K562 (cell line): ENCODE data around the gene INTS6. TPM values are rescaled to one million over a fixed set of nuclear protein-coding genes. Genes with fewer than 3 reads are reported as not detected.

Experiments
- ATAC-seq: fragments of 200-7000 bp; cut with Tn5 transposase; 3 replicates; pipeline ENCODE4 v1.9.1; 2020; ENCODE audit warnings: moderate library complexity
- BruUV-seq: library from RNA; stranded (reverse); fragments of 400-500 nt; replicated peaks from 2 replicates; lab custom pipeline; 2021; lab: Mats Ljungman, UMichigan
- CTCF ChIA-PET: fragments of 300-600 bp; formaldehyde crosslinking; extraction: SDS; loops from one replicate; lab custom pipeline; 2021; ENCODE audit warnings: low intra/inter-chr PET ratio; lab: Yijun Ruan, JAX
- POLR2A ChIA-PET: fragments of 300-600, 350-650 bp; sonication (Branson Sonifier 250); formaldehyde crosslinking; extraction: SDS; loops from one replicate; lab custom pipeline; 2021; ENCODE audit warnings: antibody characterized with exemption, inconsistent platforms; lab: Yijun Ruan, JAX
- DNase-seq, 4 experiments: peaks; one replicate each; pipeline versions ENCODE4 v3.0.0 to v3.0.0-alpha.2; 2011 to 2018; ENCODE audit warnings: low spot score in 3 of 4, mixed read lengths in 3 of 4; ENCODE audit errors: extremely low read depth in 1 of 4
- FAIRE-seq: peaks from 2 replicates; lab custom pipeline; 2011; peaks lifted over from hg19 to GRCh38; lab: Jason Lieb, UNC
- H2AFZ ChIP-seq: 2 replicates; pipeline ENCODE4 v1.6.0; 2011; ENCODE audit warnings: low read depth, low read length, control low read depth, inconsistent platforms
- H3K27ac ChIP-seq: fragments of 200-600 bp; 3 replicates; pipeline ENCODE4 v1.8.0; 2011; ENCODE audit warnings: low read depth, mild to moderate bottlenecking, control low read depth, inconsistent platforms, low read length, moderate library complexity, mixed read lengths; ENCODE audit errors: extremely low read depth
- H3K27me3 ChIP-seq, 2 experiments: fragments of 300-600 bp in 1 of 2; 2 replicates in 1 of 2; 3 replicates in 1 of 2; pipeline versions ENCODE4 v1.6.0 to v1.8.0; 2011; ENCODE audit warnings: inconsistent platforms in 2 of 2, low read length in 2 of 2, mild to moderate bottlenecking in 1 of 2, mixed read lengths in 1 of 2, moderate library complexity in 1 of 2; ENCODE audit not compliant: control insufficient read depth in 2 of 2, insufficient read depth in 2 of 2
- H3K36me3 ChIP-seq: fragments of 300-600 bp; 3 replicates; pipeline ENCODE4 v1.8.0; 2011; ENCODE audit warnings: mild to moderate bottlenecking, low read length, inconsistent platforms; ENCODE audit not compliant: control insufficient read depth, insufficient read depth
- H3K4me1 ChIP-seq, 2 experiments: fragments of 200-600 bp in 1 of 2; replicated peaks in 1 of 2; 2 replicates in 1 of 2; 3 replicates in 1 of 2; pipeline versions ENCODE4 v1.5.1 to v1.8.0; 2011; ENCODE audit warnings: inconsistent platforms in 2 of 2, low read length in 2 of 2, mild to moderate bottlenecking in 1 of 2, mixed read lengths in 1 of 2, moderate library complexity in 1 of 2; ENCODE audit not compliant: control insufficient read depth in 2 of 2, insufficient read depth in 2 of 2
- H3K4me2 ChIP-seq: 2 replicates; pipeline ENCODE4 v1.6.1; 2011; ENCODE audit warnings: low read length, control low read depth, inconsistent platforms, mixed read lengths; ENCODE audit not compliant: insufficient read depth
- H3K4me3 ChIP-seq: fragments of 200-600 bp; sonication (generic), shearing (Covaris generic); 2 replicates; pipeline ENCODE4 v1.5.1; 2016; ENCODE audit warnings: control low read depth, inconsistent platforms
- H3K79me2 ChIP-seq: fragments of 200-600 bp; 3 replicates; pipeline ENCODE4 v1.8.0; 2011; ENCODE audit warnings: low read length, inconsistent platforms; ENCODE audit not compliant: control insufficient read depth, insufficient read depth
- H3K9ac ChIP-seq, 2 experiments: 2 replicates each; pipeline versions ENCODE4 v1.6.0 to v1.6.1; 2011; ENCODE audit warnings: low read depth in 2 of 2, low read length in 2 of 2, control low read depth in 1 of 2, inconsistent platforms in 1 of 2, mild to moderate bottlenecking in 1 of 2, mixed read lengths in 1 of 2; ENCODE audit not compliant: insufficient read depth in 1 of 2
- H3K9me1 ChIP-seq: one replicate; pipeline ENCODE4 v1.6.0; 2011; ENCODE audit warnings: inconsistent platforms, mild to moderate bottlenecking, low read length, moderate library complexity; ENCODE audit not compliant: control insufficient read depth, insufficient read depth
- H3K9me3 ChIP-seq: replicated peaks from 2 replicates; pipeline ENCODE4 v1.5.1; 2011; ENCODE audit warnings: low read depth, low read length, inconsistent platforms; ENCODE audit not compliant: control insufficient read depth, insufficient read depth
- H4K20me1 ChIP-seq: replicated peaks from 2 replicates; pipeline ENCODE4 v1.6.1; 2011; ENCODE audit warnings: low read length, inconsistent platforms, mixed read lengths; ENCODE audit not compliant: control insufficient read depth, insufficient read depth
- BDP1 ChIP-seq: IDR thresholded peaks from 3 replicates; pipeline ENCODE4 v1.6.1; 2011; ENCODE audit not compliant: insufficient read length, insufficient read depth
- C11orf30 ChIP-seq: fragments of 450-650 bp; IDR thresholded peaks from 2 replicates; pipeline ENCODE4 v1.6.1; 2016; ENCODE audit warnings: low read depth, mild to moderate bottlenecking
- CCAR2 ChIP-seq: fragments of 200-400 bp; formaldehyde crosslinking; IDR thresholded peaks from 2 replicates; pipeline ENCODE4 v1.6.1; 2017; ENCODE audit warnings: mild to moderate bottlenecking, low read depth, low read length
- EZH2 ChIP-seq: IDR thresholded peaks from 2 replicates; pipeline ENCODE4 v1.6.1; 2012; ENCODE audit warnings: low read depth, mild to moderate bottlenecking, inconsistent platforms, low read length, borderline replicate concordance
- MCM5 ChIP-seq: fragments of 450-650 bp; IDR thresholded peaks from 2 replicates; pipeline ENCODE4 v1.6.1; 2016; ENCODE audit warnings: low read depth
- MXI1 ChIP-seq: IDR thresholded peaks from 2 replicates; pipeline ENCODE4 v1.6.1; 2011; ENCODE audit warnings: low read depth, mild to moderate bottlenecking, improper control_type of control experiment, low read length
- UBTF ChIP-seq, 2 experiments: IDR thresholded peaks; 2 replicates each; pipeline ENCODE4 v1.6.1; 2012; ENCODE audit warnings: improper control_type of control experiment in 2 of 2, low read depth in 2 of 2, low read length in 2 of 2, borderline replicate concordance in 1 of 2
- WGBS: fragments of 100-300 bp; shearing (Covaris generic); methylation state at CpG from one replicate; pipeline ENCODE4 v1.1.6; 2016; ENCODE audit warnings: low coverage, mixed read lengths; ENCODE audit not compliant: insufficient coverage; ENCODE audit errors: missing lambda C conversion rate; 5-methylcytosine and 5-hydroxymethylcytosine counted together
- in situ Hi-C: fragments of 300-500 bp; cut with MboI; formaldehyde crosslinking; loops from 4 replicates; pipeline ENCODE4 v1.15.0; 2018; ENCODE audit warnings: inconsistent platforms, mixed read lengths
- intact Hi-C: fragments of 100-400 bp; cut with micrococcal nuclease; formaldehyde crosslinking; loops from 2 replicates; pipeline ENCODE4 v1.14.2; 2022
- polyA plus RNA-seq, 8 experiments: library from polyadenylated mRNA; depleted of rRNA in 4 of 8; stranded (reverse) in 5 of 8; unstranded in 3 of 8; fragments of >200 nt; fragmentation: Nextera tagmentation in 2 of 8; fragmentation: Illumina TruSeq in 1 of 8; extraction: Ambion mirVana in 2 of 8; extraction: Trizol in 1 of 8; gene quantifications; 2 replicates each; pipeline versions ENCODE4 v1.2.1 to v1.2.3, GENCODE V29; 2011 to 2014; ENCODE audit warnings: inconsistent platforms in 1 of 8, missing spikeins in 1 of 8
- total RNA-seq, 7 experiments: library from RNA; depleted of rRNA in 6 of 7; stranded (reverse); fragments of >200 nt in 6 of 7; fragmentation: Illumina TruSeq in 2 of 7; extraction: Trizol in 2 of 7; gene quantifications; 2 replicates each; pipeline versions ENCODE4 v1.2.1 to v1.2.3, GENCODE V29; 2011 to 2021; ENCODE audit warnings: low replicate concordance in 1 of 7
- TF ChIP-seq, protein P1 (sequence below): fragments of 450-650 bp; formaldehyde crosslinking; IDR thresholded peaks from 2 replicates; pipeline ENCODE4 v1.4.0; 2020; ENCODE audit warnings: mild to moderate bottlenecking, moderate library complexity
- TF ChIP-seq, protein P2 (sequence below): fragments of 450-650 bp; IDR thresholded peaks from 2 replicates; pipeline ENCODE4 v1.6.1; 2018; ENCODE audit warnings: mild to moderate bottlenecking, low read depth; ENCODE audit not compliant: partially characterized antibody

Gene INTS6
- total and polyA plus RNA-seq, 9 of the 15 experiments (the other 6 are each of a cell fraction or from before 2014, with no cell fraction given) = 3.7 to 29.8 (median 16.1) TPM

DNA sequence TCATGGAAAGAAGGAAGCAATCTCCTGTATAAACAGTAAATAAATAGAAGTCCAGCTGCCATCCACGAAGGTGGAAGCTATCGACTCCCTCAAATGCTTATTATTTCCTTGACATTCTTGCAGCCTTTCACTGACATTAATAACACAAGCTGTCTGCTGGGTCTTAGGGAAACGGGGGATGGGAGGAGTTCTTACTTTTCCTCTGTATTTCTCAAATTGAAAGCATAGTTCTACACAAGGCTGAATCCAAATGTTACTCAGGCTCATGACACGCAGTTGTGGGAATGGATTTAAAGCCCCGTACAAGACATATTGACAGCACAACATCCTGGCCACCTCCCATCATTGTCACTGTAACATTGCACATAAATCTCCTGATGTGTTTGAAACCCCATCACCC is 109.4 kb downstream of the INTS6 start:
- Histone ChIP-seq H3K79me2 (no peaks in the 10 kb centered on the region), H2AFZ (no peak overlapping the region), H3K4me2 (no peak overlapping the region), H3K4me1 (no peaks in the 10 kb centered on the region), H3K36me3 (no peaks in the 10 kb centered on the region), H3K27ac (no peak overlapping the region), H3K27me3 (peaks cover 5 to 47% of the 10 kb centered on the region in 2 experiments; a peak in 4 of 5 replicates), H3K9ac (no peak overlapping the region), H3K4me3 (no peak overlapping the region), H3K9me3 (no peaks in the 10 kb centered on the region), H4K20me1 (no peaks in the 10 kb centered on the region; the same call in 1 of the 2 replicates), H3K9me1 (no peaks in the 10 kb centered on the region)
- ATAC-seq = no peak
- POLR2A ChIA-PET = no interaction called here
- in situ Hi-C loops = no loop called here
- no peak for FAIRE-seq
- no TSS peak for BruUV-seq
- no peak for TF ChIP-seq BDP1
- no peak for TF ChIP-seq UBTF (IDR thresholded peaks at IDR 0.05; ENCODE audit: borderline replicate concordance in 1 of 2, low read depth in 2 of 2, low read length in 2 of 2)
- no peak for TF ChIP-seq C11orf30
- no peak for TF ChIP-seq MXI1
- no peak for TF ChIP-seq EZH2
- TF ChIP-seq CCAR2 = no peak
- TF ChIP-seq, protein P1, sequence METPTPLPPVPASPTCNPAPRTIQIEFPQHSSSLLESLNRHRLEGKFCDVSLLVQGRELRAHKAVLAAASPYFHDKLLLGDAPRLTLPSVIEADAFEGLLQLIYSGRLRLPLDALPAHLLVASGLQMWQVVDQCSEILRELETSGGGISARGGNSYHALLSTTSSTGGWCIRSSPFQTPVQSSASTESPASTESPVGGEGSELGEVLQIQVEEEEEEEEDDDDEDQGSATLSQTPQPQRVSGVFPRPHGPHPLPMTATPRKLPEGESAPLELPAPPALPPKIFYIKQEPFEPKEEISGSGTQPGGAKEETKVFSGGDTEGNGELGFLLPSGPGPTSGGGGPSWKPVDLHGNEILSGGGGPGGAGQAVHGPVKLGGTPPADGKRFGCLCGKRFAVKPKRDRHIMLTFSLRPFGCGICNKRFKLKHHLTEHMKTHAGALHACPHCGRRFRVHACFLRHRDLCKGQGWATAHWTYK = no peak
- TF ChIP-seq MCM5 = no peak
- TF ChIP-seq, protein P2, sequence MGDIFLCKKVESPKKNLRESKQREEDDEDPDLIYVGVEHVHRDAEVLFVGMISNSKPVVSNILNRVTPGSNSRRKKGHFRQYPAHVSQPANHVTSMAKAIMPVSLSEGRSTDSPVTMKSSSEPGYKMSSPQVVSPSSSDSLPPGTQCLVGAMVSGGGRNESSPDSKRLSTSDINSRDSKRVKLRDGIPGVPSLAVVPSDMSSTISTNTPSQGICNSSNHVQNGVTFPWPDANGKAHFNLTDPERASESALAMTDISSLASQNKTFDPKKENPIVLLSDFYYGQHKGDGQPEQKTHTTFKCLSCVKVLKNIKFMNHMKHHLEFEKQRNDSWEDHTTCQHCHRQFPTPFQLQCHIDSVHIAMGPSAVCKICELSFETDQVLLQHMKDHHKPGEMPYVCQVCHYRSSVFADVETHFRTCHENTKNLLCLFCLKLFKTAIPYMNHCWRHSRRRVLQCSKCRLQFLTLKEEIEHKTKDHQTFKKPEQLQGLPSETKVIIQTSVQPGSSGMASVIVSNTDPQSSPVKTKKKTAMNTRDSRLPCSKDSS = no peak
- intact Hi-C loops = no loop called here
- CTCF ChIA-PET = no interaction called here
- WGBS = 4% methylated on average over 5 of the region's 5 CpGs
- no peak for DNase-seq
